Lung (tissue), 12 donors: ENCODE data around the gene SOX6. TPM values are rescaled to one million over a fixed set of nuclear protein-coding genes. Genes with fewer than 3 reads are reported as not detected.

ENCODE experiments used
- ATAC-seq: fragments of 200-7000 bp; cut with Tn5 transposase; one replicate; pipeline ENCODE4 v1.9.1; 2020; ENCODE audit warnings: moderate number of reproducible peaks; ENCODE audit not compliant: insufficient read depth, low FRiP score
- DNase-seq, 3 donors: peaks; one replicate each; pipeline ENCODE4 v3.0.0-alpha.2; 2013 to 2017
- H3K27ac ChIP-seq, 2 donors: one replicate each; pipeline ENCODE4 v1.5.1; 2013; ENCODE audit warnings: mild to moderate bottlenecking in 2 of 2, moderate library complexity in 2 of 2, control low read depth in 1 of 2, inconsistent platforms in 1 of 2, low read depth in 1 of 2, low read length in 1 of 2
- H3K27me3 ChIP-seq, 3 donors: one replicate each; pipeline ENCODE4 v1.5.1; 2013; ENCODE audit warnings: low read length in 2 of 3; ENCODE audit not compliant: control insufficient read depth in 3 of 3, insufficient read depth in 3 of 3
- H3K36me3 ChIP-seq, 4 donors: one replicate each; pipeline ENCODE4 v1.5.1; 2013; ENCODE audit warnings: low read length in 4 of 4, mild to moderate bottlenecking in 1 of 4, moderate library complexity in 1 of 4; ENCODE audit not compliant: control insufficient read depth in 4 of 4, insufficient read depth in 4 of 4
- H3K4me1 ChIP-seq, 5 donors: one replicate each; pipeline ENCODE4 v1.5.1; 2013; ENCODE audit warnings: low read length in 5 of 5, mild to moderate bottlenecking in 2 of 5, moderate library complexity in 1 of 5; ENCODE audit not compliant: control insufficient read depth in 5 of 5, insufficient read depth in 5 of 5
- H3K4me3 ChIP-seq: one replicate; pipeline ENCODE4 v1.5.1; 2013; ENCODE audit warnings: mild to moderate bottlenecking, control low read depth, moderate library complexity
- H3K9ac ChIP-seq, 2 donors: one replicate each; pipeline ENCODE4 v1.5.1; 2013; ENCODE audit warnings: low read length in 2 of 2, control low read depth in 1 of 2; ENCODE audit not compliant: insufficient read depth in 1 of 2
- H3K9me3 ChIP-seq, 4 donors: one replicate each; pipeline ENCODE4 v1.5.1; 2013; ENCODE audit warnings: low read length in 3 of 4, mild to moderate bottlenecking in 1 of 4, moderate library complexity in 1 of 4; ENCODE audit not compliant: control insufficient read depth in 4 of 4, insufficient read depth in 3 of 4
- CTCF ChIP-seq: IDR thresholded peaks from 2 replicates; pipeline ENCODE4 v1.5.1; 2012; ENCODE audit warnings: mild to moderate bottlenecking; ENCODE audit errors: control extremely low read depth, extremely low read depth
- WGBS, 2 donors: extraction: QIAGEN DNeasy Blood & Tissue Kit; methylation state at CpG; one replicate each; pipeline ENCODE4 v1.1.7; 2013; 5-methylcytosine and 5-hydroxymethylcytosine counted together
- polyA plus RNA-seq, 2 donors: library from polyadenylated mRNA; stranded (reverse); fragments of 200-250 nt; gene quantifications; one replicate each; pipeline ENCODE4 v1.2.1, GENCODE V29; 2013
- total RNA-seq, 2 donors: library from RNA; depleted of rRNA in 1 of 2; stranded (reverse); fragments of >200 nt in 1 of 2; gene quantifications; one replicate each; pipeline ENCODE4 v1.2.1, GENCODE V29; 2014 to 2021
- donor health status: control.
- donor health status: control.
- donor health status: Bipolar disorder and iron deficiency.
- donor health status: healthy.
- donor health status: DM: yes; HTN: yes; CAD: no.

The SOX6 gene
- total and polyA plus RNA-seq, 4 donors = 0.58 to 31.7 (median 7.4) TPM

DNA sequence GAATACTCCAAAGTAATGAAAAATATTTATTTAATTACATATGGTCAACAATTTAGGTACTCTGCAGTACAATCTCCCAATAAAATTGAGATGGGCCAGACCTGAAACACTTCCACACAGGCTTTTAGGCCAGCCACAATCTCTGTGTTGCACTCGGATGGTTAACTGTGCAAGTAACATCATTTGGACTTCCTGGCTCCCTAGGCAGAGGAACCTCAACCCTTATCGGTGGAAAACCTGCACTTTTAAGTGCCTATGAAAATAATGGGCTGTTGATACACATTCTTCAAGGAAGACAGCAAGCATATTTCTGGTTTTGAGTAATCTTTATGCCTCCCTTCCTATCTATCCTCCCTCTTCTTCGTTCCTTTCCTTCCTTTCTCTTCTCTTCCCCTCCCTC, 343.1 kb downstream of the SOX6 start:
- ATAC-seq (no peak), DNase-seq (no peak)
- no peaks in the 10 kb centered on the region for H3K27me3 ChIP-seq
- H3K9me3 ChIP-seq = peaks cover 0 to 1% (median 0%) of the 10 kb centered on the region in 4 donors
- WGBS, 2 donors = 57 to 60% methylated on average over 3 of the region's 3 CpGs
- H3K27ac ChIP-seq = no peak overlapping the region
- no peaks in the 10 kb centered on the region for H3K36me3 ChIP-seq
- no peak overlapping the region for H3K4me3 ChIP-seq
- no peak for TF ChIP-seq CTCF
- H3K4me1 ChIP-seq = peaks cover 0 to 37% (median 12%) of the 10 kb centered on the region in 5 donors
- no peak overlapping the region for H3K9ac ChIP-seq

DNA sequence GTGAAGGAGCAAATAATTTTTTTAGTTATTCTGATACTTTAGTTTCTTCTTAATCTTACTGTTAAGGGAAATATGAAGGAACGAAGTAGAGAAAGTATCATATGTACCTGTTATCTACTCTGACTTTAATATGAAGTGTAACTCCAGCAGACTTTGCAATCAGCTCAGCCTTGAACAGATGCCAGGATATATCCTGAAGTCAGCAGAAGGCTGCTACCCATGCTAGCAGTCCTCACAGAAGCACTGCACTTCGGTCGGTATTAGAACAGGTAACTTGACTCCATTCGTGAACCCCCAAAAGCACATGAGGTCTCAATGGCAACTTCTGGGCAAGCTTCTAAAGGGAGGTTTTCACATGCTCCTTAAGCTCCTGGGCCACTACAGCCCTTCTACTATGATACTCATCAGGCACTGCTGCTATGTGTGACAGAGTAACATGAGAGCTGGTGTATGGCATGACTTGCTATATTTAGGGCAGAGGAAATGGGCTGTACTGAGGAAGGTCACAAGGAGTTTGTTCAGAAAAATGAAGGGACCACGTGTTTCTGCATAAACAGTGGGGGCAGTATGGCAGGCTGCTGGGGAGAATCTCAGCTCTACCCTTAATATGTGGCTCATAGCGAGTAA, 344.1 kb downstream of the SOX6 start:
- Histone ChIP-seq H3K9me3 (peaks cover 0 to 1% (median 0%) of the 10 kb centered on the region in 4 donors), H3K4me3 (no peak overlapping the region), H3K27ac (no peak overlapping the region), H3K36me3 (no peaks in the 10 kb centered on the region), H3K27me3 (no peaks in the 10 kb centered on the region), H3K9ac (no peak overlapping the region), H3K4me1 (peaks cover 0 to 34% (median 12%) of the 10 kb centered on the region in 5 donors)
- DNase-seq (no peak), ATAC-seq (no peak)
- no peak for TF ChIP-seq CTCF
- 60 to 66% methylated on average over 6 of the region's 6 CpGs for WGBS, 2 donors

GRCh38 chr11:16011396-16011795, 344.9 kb downstream of the SOX6 start:
- no peaks in the 10 kb centered on the region for H3K36me3 ChIP-seq
- no peak overlapping the region for H3K9ac ChIP-seq
- no peak overlapping the region for H3K4me3 ChIP-seq
- DNase-seq (no peak), ATAC-seq (no peak)
- H3K27me3 ChIP-seq = no peaks in the 10 kb centered on the region
- H3K4me1 ChIP-seq = peaks cover 0 to 26% (median 12%) of the 10 kb centered on the region in 5 donors
- H3K27ac ChIP-seq = no peak overlapping the region
- H3K9me3 ChIP-seq = peaks cover 0 to 1% (median 0%) of the 10 kb centered on the region in 4 donors
- TF ChIP-seq CTCF = no peak

GRCh38 chr11:16009021-16009420, 347.3 kb downstream of the SOX6 start:
- H3K4me1 ChIP-seq = peaks cover 0 to 20% (median 6%) of the 10 kb centered on the region in 5 donors
- WGBS, 2 donors = 97 to 100% methylated on average over 1 of the region's 1 CpG
- no peak overlapping the region for H3K27ac ChIP-seq
- peaks cover 0 to 1% (median 0%) of the 10 kb centered on the region in 4 donors for H3K9me3 ChIP-seq
- TF ChIP-seq CTCF = no peak
- ATAC-seq (no peak), DNase-seq (no peak)
- H3K4me3 ChIP-seq = no peak overlapping the region
- H3K27me3 ChIP-seq = no peaks in the 10 kb centered on the region
- no peaks in the 10 kb centered on the region for H3K36me3 ChIP-seq
- H3K9ac ChIP-seq = no peak overlapping the region
